HG03460 (cell line): ENCODE results near the gene NELL2.
A peak's percentile ranks its signal among the peaks of the same experiment; 100 is the strongest.
"Not testable (repeated sequence)": the region's sequence is repeated elsewhere in the genome, so short reads cannot be mapped to it uniquely, and the experiment has no call there.

Experiments used
- ATAC-seq: cut with Tn5 transposase; IDR thresholded peaks from one replicate; pipeline ENCODE4 v1.9.1; 2021; ENCODE audit not compliant: unreplicated experiment

Gene NELL2

GRCh38 chr12:44847888-44848702 lies 28.0 kb downstream of the NELL2 start:
- peak; percentile 89 for ATAC-seq

GRCh38 chr12:44847403-44847802 lies 28.7 kb downstream of the NELL2 start:
- ATAC-seq, result peak; percentile 11

GRCh38 chr12:44846826-44847225 lies 29.3 kb downstream of the NELL2 start:
- ATAC-seq, result no peak

- no peak for ATAC-seq
These were observed 33.4 kb downstream of the NELL2 start for GRCh38 chr12:44842669-44843068.

GRCh38 chr12:44839785-44840184 lies 36.3 kb downstream of the NELL2 start:
- no peak for ATAC-seq

- no peak for ATAC-seq
These were observed 38.9 kb downstream of the NELL2 start for GRCh38 chr12:44837114-44837755.

GRCh38 chr12:44835641-44836379 lies 40.3 kb downstream of the NELL2 start:
- no peak for ATAC-seq

- ATAC-seq, result not testable (repeated sequence)
These were observed 41.1 kb downstream of the NELL2 start for GRCh38 chr12:44834996-44835395.

- no peak for ATAC-seq
These were observed 42.6 kb downstream of the NELL2 start for GRCh38 chr12:44833561-44833960.

GRCh38 chr12:44830566-44831055 lies 45.5 kb downstream of the NELL2 start:
- no peak for ATAC-seq

- no peak for ATAC-seq
These were observed 47.1 kb downstream of the NELL2 start for GRCh38 chr12:44829045-44829444.

GRCh38 chr12:44827832-44828438 lies 48.2 kb downstream of the NELL2 start:
- ATAC-seq, result no peak

GRCh38 chr12:44821702-44822101 lies 54.4 kb downstream of the NELL2 start:
- not testable (repeated sequence) for ATAC-seq

GRCh38 chr12:44819884-44820283 lies 56.2 kb downstream of the NELL2 start:
- no peak for ATAC-seq

GRCh38 chr12:44817687-44818086 lies 58.4 kb downstream of the NELL2 start:
- no peak for ATAC-seq

GRCh38 chr12:44816446-44817017 lies 59.6 kb downstream of the NELL2 start:
- ATAC-seq, result no peak

GRCh38 chr12:44812062-44812461 lies 64.1 kb downstream of the NELL2 start:
- peak; percentile 64 for ATAC-seq

- no peak for ATAC-seq
These were observed 72.0 kb downstream of the NELL2 start for GRCh38 chr12:44804068-44804467.

- no peak for ATAC-seq
These were observed 80.1 kb downstream of the NELL2 start for GRCh38 chr12:44795970-44796369.

GRCh38 chr12:44788731-44789130 lies 87.4 kb downstream of the NELL2 start:
- ATAC-seq, result no peak
